GM18867 (cell line): ENCODE measurements around the gene NF1.
"Not testable (repeated sequence)": the region's sequence is repeated elsewhere in the genome, so short reads cannot be mapped to it uniquely, and the experiment has no call there.

Source experiments
- ATAC-seq: cut with Tn5 transposase; IDR thresholded peaks from one replicate; pipeline ENCODE4 v1.9.1; 2021; ENCODE audit warnings: mild to moderate bottlenecking, moderate library complexity; ENCODE audit not compliant: unreplicated experiment

NF1 gene, protein sequence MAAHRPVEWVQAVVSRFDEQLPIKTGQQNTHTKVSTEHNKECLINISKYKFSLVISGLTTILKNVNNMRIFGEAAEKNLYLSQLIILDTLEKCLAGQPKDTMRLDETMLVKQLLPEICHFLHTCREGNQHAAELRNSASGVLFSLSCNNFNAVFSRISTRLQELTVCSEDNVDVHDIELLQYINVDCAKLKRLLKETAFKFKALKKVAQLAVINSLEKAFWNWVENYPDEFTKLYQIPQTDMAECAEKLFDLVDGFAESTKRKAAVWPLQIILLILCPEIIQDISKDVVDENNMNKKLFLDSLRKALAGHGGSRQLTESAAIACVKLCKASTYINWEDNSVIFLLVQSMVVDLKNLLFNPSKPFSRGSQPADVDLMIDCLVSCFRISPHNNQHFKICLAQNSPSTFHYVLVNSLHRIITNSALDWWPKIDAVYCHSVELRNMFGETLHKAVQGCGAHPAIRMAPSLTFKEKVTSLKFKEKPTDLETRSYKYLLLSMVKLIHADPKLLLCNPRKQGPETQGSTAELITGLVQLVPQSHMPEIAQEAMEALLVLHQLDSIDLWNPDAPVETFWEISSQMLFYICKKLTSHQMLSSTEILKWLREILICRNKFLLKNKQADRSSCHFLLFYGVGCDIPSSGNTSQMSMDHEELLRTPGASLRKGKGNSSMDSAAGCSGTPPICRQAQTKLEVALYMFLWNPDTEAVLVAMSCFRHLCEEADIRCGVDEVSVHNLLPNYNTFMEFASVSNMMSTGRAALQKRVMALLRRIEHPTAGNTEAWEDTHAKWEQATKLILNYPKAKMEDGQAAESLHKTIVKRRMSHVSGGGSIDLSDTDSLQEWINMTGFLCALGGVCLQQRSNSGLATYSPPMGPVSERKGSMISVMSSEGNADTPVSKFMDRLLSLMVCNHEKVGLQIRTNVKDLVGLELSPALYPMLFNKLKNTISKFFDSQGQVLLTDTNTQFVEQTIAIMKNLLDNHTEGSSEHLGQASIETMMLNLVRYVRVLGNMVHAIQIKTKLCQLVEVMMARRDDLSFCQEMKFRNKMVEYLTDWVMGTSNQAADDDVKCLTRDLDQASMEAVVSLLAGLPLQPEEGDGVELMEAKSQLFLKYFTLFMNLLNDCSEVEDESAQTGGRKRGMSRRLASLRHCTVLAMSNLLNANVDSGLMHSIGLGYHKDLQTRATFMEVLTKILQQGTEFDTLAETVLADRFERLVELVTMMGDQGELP (N-terminal part only)

DNA sequence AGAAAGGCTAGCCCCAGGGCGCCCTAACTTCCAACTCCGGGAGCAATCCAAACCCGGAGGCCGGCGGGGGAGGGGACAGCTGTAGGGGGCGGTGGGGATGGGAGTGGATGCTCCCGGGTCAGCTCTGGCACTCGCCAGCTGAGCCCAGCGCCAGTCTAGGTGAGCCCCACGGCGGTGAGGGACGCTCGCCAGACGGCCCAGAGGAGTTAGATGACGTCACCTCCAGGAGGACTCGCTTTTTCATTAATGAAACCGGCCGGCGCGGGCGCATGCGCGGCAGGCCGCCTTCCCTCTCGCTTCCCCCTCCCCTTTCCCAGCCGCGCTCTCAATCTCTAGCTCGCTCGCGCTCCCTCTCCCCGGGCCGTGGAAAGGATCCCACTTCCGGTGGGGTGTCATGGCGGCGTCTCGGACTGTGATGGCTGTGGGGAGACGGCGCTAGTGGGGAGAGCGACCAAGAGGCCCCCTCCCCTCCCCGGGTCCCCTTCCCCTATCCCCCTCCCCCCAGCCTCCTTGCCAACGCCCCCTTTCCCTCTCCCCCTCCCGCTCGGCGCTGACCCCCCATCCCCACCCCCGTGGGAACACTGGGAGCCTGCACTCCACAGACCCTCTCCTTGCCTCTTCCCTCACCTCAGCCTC, at the start of gene NF1:
Gene NF1 (plus strand): TSS at position 378 of the 636 bp plus-strand sequence. CDS start 333 bp downstream, outside the sequence.
- peak; percentile 82 for ATAC-seq

DNA sequence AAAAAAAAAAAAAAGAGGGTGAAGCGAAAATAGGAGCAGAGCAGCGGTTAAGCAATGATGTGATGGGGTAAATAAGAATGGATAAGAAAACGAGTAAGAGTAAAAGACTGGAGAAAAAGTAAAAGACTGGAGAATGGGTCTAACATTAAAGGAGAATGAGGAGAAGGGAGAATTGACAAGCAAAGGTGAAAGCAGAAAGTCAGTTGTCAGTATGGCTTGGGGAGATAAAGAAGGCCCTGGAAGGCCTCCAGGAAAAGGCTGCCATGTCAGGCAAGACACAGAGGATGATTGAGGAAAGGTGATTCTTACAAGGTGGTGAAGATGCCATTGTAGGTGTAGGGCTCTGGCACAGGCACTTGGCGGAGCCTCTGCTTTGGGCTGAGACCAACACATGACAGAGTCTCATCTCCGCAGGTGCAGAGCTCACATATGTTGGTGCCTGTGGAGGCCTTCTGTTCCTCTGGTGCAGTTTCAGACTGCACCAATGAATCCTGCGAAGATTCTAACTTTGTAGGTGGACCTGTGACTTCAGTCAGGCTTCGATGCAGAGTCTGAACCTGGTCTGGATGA, 47.8 kb upstream of the NF1 start:
- not testable (repeated sequence) for ATAC-seq

DNA sequence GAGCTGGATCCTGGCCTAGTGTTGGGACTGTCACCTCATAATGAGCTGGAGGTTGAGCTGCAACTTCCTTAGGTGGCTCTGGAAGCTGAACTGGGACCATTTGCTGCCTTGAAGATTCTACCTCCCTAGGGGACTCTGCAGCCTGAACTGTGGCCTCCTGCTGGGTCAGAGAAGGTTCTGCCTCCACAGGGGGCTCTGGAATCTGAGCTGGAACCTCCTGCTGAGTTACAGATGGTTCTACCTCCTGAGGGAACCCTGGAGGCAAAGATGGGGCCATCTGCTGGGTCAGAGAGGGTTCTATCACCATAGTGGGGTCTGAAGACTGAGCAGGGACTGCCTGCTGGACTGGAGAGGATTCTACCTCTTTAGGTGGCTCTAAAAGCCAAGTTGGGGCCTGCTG, 46.6 kb upstream of the NF1 start:
- ATAC-seq, result no peak

DNA sequence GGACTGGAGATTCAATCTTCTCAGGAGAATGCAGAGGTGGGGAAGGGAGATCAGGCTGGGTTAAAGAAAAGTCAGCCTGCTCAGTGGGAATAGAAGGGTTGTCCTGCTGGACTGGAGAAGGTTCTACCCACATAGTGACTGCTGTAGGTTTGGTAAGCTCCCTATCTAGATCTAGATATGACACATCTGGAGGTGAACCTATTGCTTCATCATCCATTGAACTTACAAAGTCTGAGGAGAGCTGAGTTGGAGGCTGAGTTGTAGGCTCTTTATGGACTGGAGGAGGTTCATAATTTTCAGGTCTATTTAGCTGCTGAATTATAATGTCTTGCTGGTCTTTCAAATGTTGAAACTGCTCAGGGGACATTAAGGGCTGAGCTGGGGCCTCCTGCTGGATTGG, 46.0 kb upstream of the NF1 start:
- no peak for ATAC-seq

DNA sequence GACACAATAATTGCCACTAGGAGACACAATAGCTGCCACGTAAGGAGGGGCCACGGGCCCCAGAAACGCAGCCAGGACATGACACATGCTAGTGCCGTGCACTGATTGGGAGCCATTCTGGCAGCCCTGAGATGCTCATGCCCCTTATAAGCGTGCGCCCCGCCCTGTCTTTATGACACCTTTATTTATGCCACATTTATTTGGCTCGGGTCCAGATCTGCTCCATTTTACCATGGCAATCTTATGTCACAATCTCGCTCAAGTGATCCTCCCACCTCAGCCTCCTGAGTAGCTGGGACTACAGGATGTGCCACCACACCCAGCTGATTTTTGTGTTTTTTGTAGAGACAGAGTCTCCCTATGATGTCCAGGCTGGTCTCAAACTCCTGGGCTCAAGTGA, 43.8 kb upstream of the NF1 start:
- ATAC-seq, result no peak

DNA sequence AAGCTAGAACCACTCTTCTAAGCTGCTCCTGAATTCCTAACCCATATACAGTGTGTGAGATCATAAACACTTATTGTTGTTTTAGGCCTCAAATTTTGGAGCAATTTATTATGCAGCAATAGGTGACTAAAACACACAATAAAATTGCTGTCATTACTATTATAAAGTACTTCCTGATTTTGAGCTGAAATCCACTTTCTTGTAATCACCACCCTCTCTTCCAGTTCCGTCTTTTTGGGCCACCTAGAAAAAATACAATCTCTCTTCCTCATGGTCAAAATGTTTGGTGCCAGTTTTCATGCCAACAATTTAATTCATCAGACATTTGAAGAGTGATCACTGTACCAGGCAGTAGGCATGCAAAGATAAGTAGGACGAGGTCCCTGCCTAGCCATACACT, 43.3 kb upstream of the NF1 start:
- ATAC-seq, result no peak

DNA sequence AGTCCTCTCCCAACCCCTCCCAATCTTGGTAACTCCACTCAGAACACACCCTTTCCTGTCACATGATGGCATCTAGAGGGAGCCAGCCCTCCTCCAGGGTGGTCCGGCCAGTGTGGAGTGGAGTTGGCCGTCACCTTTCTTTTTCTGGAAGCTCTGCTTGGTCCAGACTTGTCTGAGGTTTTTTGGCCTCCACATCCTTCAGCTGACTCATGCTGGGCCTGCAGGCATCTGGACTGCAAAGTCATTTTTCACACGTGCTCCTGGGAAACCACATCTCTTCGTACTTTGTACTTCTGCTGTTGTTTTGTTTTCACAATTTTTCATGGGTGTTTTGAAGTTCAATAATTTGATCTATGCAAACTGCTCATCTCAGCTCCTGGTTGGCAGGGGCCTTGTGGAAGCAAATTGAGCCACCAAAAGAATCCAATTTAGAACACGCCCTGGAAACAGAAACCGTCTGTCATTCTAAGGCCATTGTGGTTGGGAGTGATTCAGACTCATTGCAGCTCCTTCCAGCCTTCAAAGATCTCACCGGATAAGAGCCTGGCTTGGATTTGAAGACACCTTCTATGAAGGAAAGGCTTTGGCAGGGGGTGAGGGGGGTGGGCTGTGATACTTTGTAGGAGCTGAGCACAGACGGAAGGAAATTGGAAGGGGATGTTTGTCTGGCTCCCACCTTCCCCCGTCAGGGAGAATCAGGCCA, 42.4 kb upstream of the NF1 start:
- no peak for ATAC-seq

DNA sequence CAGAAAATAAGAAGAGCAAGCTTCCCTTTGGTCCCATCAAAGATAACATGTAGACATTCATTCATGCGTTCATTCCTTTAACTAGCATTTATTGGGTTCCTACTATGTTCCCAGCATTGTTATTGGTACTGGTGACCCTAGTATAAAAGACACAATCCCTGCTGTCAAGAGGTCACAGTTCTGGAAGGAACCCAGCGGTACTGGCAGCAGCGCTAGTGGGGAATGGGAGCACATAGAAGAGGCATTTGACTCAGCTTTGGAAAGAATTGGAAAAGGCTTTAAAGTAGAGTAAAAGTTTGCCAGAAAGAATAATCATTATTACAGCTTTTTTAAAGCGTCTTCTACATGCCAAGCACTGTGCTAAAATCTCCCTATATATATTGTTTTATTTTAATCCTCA, 41.7 kb upstream of the NF1 start:
- no peak for ATAC-seq

DNA sequence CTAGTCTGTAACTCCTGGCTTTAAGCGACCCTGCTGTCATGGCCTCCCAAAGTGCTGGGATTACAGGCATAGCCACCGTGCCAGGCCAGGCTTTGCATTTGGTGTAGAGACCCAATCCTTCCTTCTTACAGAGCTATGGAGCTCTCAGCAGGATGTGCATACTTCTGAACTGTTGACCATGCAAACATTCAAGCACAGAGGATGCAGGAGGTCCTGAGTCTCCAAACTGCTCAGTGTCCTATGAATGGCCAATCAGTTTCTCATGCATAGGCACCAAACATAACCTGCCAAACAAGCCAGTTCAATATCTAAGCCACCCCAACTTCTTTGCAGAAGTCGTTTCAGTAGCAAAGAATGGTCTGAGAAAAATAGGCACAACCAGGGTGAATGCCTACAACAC, 40.0 kb upstream of the NF1 start:
- no peak for ATAC-seq

DNA sequence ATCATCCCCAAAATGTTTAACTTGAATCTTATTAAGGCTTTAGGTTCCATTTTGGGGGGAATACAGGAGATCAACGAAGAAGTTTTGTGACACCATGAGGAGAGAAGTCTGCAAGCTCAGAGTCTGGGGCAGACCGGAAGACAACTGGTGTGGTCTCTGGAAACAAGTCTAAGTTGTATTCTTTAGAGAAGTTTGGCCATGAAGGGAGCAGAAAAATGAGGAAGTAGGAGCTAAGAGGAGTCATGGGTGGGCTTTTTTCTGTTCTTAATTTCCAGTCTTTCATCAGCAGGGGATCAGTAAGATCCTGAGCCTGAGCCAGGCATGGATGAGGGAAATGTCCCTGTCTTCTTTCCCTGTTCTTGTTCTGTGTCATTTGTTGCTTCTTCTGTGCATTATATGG, 35.8 kb upstream of the NF1 start:
- ATAC-seq, result no peak

DNA sequence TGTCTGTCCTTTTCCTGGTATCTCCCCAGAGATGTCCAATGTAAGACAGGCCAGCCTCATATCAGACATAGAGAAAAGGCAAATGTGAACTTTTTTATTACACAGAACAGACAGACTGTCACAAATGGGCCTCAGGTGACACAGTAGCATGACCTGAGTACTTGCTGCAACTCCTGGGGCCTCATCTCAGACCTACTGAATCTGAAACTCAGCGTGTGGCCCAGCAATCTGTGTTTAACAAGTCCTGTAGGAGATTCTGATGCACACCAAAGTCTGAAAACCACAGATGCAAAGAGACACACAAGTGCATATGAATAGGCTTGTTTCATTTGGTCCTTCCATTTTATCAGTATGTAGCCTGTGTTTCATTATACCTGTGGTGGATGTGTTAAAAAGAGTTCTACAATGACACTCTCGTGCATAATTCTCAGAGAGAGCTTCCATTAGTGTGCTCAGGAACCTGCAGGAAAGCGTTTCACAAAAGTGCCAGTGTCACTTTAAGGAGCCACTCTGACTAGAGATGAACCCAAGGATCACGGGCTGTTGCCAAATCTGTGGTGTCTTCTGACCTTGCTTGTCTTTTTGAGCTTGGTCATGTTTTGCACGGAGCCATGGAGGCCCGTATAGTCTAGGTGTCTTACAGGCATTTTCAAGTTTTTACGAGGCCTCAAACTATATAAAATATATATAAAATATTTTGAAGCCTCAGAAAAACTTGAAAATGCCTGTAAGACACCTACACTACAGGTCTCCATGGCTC, 33.8 kb upstream of the NF1 start:
- ATAC-seq, result no peak

DNA sequence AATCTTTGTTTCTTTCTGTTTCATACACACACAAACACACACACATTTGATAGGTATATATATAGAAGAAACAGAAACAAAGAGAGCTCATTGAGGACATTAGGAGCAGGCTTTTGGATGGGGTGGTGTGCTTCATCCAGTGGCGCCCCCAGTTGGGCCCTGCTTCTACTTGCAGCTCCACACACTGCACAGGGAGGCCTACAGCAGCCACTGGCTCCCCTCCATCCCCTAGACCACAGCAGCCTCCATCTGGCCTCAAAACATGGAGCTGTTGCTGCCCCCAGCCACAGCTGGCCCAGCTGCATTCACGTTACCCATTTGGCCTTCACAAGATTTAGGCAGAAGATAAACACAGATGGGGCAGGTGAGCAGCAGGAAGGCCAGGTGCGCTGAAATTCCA, 33.1 kb upstream of the NF1 start:
- no peak for ATAC-seq

DNA sequence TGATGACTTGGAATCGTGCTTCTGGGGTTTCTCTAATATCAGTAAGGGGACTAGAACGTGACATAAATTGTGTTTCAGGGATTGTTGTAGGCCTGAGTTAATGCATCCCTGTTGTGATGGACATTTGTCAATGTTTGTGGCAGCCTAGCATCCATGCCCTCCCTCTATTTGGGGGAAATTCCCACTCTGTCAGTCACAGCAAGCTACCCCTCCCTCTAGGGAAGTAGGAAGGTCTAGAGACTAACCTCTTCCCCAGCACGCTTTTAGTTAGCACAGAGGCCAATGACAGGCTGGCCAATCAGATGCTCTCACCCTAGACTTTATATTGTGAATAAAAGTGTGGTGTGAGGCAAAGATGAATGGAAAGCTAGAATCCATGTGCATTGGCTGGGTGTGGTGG, 32.4 kb upstream of the NF1 start:
- ATAC-seq, result no peak

DNA sequence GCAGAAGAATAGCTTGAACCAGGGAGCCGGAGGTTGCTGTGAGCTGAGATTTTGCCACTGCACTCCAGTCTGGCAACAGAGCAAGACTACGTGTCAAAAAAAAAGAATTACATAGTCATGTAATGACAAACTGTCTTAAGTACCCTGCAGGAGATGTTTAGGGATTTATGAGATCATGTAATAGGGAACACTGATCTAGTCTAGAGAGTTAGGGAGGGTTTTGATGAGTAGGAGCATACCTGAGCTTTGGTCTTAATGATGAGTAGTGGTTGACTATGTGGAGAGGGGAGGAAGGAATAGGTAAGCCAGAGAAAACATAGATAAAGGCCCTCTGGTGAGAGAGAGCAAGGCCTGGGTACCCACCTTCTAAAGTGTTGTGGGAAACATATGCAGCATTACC, 30.1 kb upstream of the NF1 start:
- no peak for ATAC-seq

DNA sequence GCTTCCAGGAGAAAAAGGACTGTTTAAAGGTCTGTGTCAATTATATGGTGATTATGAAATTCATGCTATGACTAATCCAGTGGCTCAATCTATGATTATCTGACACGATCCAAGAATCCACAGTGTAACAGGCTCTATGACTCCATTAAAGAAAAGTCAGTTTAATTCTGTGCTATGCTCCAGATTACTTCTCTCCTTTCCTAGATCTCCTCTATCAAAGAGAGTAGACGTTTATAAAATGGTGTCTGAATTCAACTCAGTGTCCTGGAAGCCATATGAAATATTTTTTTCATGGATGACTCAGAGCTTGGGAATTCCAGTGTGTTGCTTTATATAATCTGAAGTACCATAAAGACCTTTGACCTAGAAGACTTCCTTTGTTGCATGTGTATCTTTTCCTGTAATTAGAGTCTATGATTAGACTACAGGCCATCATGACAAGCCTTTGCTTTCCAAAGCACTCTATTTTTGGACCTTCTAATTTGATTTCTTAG, 27.0 kb upstream of the NF1 start:
- ATAC-seq, result no peak

DNA sequence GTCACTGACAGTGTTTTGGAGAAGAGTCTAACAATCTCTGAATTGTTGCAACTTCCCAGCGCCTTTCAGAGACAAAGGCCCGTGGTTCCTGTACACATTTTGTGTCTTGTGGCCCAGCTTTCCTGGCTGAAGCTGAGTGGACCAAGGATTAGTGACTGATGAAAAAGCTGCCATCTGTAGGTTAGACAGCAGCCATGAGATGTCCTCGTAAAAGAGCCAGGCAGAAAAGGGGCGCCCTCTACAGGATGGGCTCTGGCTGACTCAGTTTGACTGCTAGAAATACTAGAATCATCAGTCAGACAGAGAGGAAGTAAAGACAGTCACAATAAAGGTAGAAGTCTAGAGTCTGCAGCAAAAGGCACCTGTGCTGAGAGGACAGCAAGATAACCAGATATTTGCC, 26.5 kb upstream of the NF1 start:
- no peak for ATAC-seq

DNA sequence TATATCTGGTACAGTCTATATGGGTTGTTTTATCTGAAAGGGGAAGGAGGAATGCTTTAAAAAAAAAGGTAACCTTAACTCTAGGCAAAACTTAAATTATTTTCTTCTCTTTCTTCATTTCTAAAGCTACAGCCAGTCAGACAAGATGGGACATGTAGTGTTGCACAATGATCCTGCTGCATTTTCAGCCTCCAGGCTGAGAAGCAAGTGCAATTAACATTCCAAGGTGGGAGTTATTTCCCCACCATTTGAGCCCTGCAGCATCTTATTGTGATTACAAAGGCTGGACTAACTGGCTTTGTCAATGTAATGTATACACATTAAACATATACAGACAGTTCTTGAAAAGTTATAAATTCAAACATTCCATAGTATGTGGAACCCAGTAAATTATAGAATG, 22.6 kb upstream of the NF1 start:
- ATAC-seq, result no peak

DNA sequence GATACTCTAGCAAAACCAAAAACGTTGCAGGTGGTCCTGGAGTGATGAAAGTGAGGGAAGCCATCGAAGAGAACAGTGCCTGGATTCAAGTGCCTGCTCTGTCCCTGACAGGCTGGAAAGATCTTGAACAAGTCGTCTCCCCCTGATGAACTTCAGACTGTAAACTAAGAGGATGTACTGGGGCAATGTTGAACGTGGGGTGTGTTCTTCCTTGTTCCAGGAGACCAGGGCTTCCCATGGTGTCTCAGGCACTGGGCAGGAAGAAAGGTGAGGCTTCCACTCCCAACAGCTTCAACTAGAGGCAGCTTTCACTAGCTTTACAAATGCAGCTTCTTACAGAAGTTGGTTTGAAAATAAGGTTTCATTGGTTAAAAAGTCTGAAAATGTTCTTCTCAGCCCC, 21.4 kb upstream of the NF1 start:
- ATAC-seq, result no peak
